HG02840 (cell line): ENCODE results near the gene ITPR1.

Source experiments
- ATAC-seq: cut with Tn5 transposase; IDR thresholded peaks from one replicate; pipeline ENCODE4 v1.9.1; 2021; ENCODE audit warnings: mild to moderate bottlenecking, moderate library complexity, moderate number of reproducible peaks; ENCODE audit not compliant: unreplicated experiment, low FRiP score

ITPR1 gene

GRCh38 chr3:4794798-4795197, 301.6 kb downstream of the ITPR1 start:
- ATAC-seq = no peak

GRCh38 chr3:4795905-4796304, 302.8 kb downstream of the ITPR1 start:
- ATAC-seq = no peak

- no peak for ATAC-seq
Observed at GRCh38 chr3:4797201-4797705, 304.1 kb downstream of the ITPR1 start.

DNA sequence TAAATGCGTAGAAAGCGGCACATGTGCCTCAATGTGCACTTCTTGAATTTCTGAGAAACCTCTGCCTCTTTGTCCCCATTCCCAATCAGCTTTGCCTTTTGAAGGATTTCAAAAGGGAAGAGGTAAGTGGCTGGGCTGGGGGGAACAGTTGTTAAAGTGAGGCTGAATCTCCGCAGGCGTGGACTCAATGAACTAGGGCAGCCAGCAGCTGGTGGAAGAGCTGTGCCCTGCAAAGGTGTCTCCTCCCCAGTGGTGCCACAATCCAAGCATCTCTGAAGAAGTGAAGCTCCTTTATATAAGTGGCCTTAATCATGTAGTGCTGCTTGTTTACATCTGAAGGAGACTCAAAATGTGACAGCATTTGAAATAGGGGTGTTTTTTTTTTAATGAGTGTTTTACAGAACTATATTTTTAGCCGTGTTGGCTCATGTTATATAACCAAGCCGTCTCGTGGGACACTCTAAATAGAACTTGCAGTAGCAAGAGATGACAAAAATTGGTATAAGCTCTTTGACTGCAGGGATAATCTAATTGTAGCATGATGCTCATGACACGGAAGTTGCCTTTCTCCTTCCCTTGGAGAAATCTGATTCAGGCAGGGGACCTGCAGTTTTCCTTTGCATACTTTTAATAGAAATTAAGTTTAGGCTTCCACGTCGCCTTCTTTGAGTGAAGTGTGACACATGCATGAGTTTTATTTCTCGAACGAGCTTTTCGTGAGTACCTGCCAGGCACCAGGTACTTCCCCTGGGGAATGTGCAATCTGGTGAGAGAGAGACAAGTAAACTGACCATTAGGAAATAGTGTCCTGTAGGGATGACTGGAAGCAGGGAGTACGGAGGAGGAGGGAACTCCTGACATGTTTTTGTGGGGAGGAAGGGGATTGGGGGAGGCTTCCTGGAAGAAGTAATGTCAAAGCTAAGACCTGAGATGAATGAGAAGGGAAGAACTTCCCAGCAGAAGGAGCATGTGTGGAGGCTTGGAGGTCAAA, 306.4 kb downstream of the ITPR1 start:
- ATAC-seq = no peak

- no peak for ATAC-seq
Observed at GRCh38 chr3:4800595-4800994, 307.4 kb downstream of the ITPR1 start.

DNA sequence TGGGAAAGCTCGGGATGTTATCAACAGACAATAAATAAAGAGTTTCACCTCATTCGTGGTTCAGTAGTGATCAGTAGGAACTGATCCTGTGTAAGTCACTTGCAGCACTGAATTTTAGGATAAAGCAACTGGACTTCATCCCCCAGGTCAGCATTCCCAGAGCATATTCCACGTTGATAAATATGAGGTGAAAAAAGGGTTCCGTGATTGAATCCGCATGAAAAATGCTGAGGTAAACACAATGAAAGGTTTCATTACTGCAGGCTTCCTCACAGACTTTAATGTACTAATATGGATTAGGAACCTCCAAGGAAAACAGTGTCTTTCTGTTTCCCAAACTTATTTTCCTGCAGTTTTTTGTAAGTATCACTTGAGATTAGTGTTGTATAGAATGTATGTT, 308.7 kb downstream of the ITPR1 start:
- no peak for ATAC-seq

- no peak for ATAC-seq
Observed at GRCh38 chr3:4802903-4803302, 309.8 kb downstream of the ITPR1 start.

DNA sequence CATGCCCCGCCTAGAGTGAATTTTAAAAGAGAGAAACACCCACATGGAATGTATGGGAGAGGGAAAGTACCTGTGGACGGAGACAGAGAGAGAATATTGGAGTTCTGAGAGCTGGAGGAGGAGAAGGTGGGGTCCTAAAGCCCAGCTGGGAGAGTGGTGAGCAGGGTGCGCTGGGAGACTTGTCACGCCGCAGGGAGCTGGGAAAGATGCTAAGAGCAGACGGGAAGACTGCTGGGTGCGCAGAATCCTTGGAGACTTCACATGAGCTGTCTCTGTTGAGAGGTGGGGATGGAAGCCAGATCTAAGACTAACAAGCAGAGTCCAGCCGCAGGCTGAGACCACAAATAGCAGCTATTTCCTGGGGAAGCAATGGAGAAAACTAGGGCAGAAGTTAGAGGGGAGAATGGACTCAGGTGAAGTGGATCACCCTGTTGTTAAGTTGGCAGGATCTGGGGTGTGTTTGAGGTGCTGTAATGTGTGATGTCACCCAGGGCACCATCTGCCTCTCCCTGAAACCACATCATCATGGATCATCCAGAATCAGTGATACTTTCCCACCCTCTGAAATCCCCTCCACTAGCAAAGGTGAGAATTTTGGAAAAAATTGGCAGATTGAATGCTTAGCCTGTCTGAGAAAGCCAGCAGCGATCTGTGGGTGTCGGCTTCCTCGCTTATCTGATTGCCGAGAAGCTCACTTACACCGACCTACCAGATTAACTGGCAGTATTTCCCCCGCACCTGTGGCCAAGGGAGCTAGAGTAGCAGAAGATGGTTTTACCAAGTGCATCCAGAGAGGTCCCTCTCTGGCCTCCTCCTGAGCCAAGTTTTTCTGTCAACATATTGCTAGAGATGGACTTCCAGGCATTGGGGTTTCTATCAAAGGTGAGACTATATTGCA, 311.3 kb downstream of the ITPR1 start:
- ATAC-seq = no peak

DNA sequence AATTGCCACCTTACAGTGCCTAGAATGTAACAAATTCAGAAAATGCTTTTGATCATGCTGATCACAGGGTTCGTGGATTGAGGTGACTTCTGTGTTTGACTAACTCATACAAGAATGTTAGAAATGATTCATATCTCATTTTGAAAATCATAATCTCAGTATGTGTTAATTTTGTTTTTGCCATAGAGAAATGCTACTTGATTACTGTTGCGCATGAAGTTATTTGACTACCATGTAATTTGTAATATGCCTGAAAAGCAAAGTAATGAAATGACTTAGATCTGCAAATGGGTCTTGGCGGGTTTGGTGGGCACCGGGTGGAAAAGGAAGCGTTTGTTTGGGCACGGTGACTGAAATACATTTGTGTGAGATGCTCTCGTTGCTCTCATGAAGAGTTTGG, 312.5 kb downstream of the ITPR1 start:
- ATAC-seq = no peak

GRCh38 chr3:4806535-4807108, 313.5 kb downstream of the ITPR1 start:
- ATAC-seq = no peak

DNA sequence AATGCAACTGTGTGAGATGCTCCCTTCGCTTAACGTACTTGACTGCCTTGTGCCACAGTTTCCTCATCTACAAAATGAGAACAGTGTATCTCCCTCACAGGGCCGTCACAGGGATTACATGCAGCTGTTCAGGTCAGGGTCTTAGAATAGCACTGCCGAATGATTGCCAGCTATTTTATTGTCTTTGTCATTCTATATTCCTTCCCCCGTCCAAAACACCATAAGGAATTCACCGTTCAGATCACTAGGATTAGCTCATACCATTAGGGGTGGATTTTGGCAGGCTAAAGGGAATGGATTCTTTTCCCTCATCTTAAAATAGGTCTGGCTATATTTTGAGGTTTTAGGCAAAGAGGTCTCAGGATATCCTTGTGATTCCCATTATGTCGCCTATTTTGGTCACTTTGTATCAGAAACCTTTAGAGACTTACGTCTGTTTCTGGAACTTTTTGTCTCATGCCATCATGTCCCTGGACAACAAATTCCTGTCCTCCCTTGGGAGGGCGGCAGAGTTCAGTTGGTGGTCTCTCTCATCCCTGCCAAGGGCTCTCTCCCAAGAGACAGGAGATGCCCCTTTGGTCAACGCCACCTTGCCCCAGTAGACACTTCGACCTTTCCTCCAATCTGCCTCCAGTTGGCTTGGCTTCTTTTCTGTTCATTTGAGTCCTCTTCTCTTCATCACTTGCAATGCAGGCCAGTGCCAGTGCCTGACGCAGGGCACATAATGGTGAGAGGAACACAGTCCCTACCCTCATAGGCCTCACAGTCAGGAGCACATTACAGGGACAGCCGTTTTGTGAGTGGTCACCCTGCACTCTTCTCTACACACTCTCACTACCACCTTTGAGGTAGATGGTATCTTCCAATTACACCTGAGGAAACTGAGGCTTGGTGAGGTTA, 314.5 kb downstream of the ITPR1 start:
- ATAC-seq = no peak

GRCh38 chr3:4808637-4809036, 315.5 kb downstream of the ITPR1 start:
- no peak for ATAC-seq

DNA sequence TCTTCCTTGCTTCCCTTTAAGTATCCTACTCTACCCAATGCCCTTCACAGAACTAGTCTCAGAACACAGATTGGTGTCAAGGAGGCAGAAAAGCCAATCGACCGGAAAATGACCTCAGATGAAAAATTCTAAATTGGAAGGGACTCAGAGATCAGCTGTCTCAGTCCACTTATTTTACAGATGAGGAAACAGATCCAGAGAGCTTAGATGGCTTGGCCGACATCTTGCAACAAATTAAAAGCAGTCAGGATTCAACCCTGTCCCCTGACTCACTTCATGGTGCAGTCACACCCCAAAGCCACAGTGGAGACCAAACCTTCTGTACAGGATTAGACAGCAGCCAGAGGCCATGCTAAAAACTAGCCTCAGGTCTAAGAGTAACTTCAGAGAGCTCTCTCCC, 316.8 kb downstream of the ITPR1 start:
- ATAC-seq = no peak

GRCh38 chr3:4812591-4812990, 319.4 kb downstream of the ITPR1 start:
- ATAC-seq = no peak

DNA sequence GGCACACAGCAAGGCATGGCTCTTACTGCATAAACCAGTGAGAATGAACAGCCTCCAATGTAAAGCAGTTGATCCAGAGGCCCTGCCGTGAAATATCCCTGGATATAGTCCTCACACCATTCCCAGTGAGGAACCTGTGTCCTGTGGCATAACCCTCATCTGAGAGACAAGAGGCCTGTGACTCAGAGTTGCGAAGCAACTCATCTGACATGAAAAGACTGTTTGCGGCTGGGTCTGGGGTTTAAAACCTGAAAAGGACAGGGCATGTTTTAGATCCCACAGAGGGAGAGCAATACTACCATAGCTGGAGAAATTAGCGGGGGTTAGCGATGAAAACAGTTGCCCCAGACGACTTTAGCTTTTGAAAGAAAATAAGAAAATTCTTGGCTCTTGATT, 320.8 kb downstream of the ITPR1 start:
- no peak for ATAC-seq

GRCh38 chr3:4814305-4814903, 321.3 kb downstream of the ITPR1 start:
- no peak for ATAC-seq

DNA sequence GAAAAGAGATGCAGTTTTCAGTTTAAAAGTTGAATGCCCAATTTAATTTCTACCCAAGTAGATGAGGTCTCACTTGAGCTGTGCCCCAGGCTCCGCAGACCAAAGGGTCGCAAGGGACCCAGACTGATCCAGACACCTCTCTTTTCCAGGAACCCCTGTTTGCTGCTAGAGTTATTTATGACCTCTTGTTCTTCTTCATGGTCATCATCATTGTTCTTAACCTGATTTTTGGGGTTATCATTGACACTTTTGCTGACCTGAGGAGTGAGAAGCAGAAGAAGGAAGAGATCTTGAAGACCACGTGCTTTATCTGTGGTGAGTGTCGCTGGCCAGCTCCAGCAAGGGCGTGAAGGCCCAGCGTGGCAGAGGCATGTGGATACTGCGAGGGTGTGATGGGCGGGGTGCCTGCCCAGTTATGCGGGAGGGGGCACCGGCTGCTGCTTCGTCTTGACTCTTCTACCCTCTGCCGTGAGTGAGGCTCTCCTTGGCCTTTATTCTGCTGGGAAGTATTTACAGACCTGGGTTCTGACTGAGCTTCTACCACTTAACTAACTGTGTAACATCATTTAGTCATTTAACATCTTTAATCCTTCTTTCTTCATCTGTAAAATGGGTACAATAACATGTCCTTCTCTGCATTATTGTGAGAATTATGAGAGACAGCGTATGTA, 321.9 kb downstream of the ITPR1 start:
- ATAC-seq = no peak

GRCh38 chr3:4816306-4816705, 323.2 kb downstream of the ITPR1 start:
- ATAC-seq = no peak

- ATAC-seq = no peak
Observed at GRCh38 chr3:4816718-4817117, 323.6 kb downstream of the ITPR1 start.
